ENCODE results near the gene MUSTN1.

The MUSTN1 gene

DNA sequence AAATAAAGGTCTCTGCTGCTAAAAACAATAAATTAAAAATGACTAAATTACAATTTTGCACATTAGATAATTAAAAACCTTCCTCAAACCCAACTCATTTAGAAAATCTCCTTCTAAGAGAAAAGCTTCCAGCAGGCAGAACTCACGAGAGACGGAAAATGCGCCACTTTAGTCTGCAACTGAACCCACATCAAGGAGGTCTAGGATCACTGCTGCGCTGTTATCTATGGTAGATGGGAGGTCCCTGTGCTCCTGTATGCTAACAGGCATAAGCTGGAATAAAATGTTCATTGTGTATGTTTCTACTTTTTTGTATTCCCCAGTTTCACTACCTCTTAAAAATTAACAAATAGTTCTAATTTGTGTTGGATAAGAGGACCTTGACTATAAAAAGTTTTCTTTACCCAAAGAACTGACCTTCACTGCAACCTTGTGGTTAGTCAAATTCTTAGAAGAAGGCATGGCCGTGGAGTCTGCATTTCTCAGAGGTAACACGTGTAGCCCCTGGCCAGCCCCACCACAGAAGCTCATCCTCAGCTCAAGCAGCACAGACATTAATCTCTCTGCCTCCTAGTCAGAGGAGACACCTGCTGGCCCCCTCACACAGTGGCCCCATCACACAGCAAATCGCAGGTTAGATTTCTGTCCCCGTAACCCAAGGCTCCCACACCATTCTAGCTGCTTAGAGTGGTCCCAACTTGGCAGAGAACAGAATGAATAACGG lies 40.2 kb upstream of the MUSTN1 start:
- Histone ChIP-seq H3K27ac (ENCODE audit: low read depth, low read length) (no peak overlapping the region), H3K9ac (ENCODE audit: low read length) (no peak overlapping the region), H3K4me3 (ENCODE audit: low read depth, low read length) (no peak overlapping the region), H2BK12ac (ENCODE audit: low read length) (no peak overlapping the region), H3K36me3 (ENCODE audit: control insufficient read depth in 1 of 2, insufficient read depth in 2 of 2, low read length in 2 of 2) (no peaks in the 10 kb centered on the region), H3K27me3 (ENCODE audit: insufficient read depth, low read length) (no peaks in the 10 kb centered on the region), H2AFZ (ENCODE audit: insufficient read depth, low read length, poor library complexity) (no peak overlapping the region), H4K12ac (ENCODE audit: low read depth, low read length) (no peak overlapping the region), H3K4me1 (ENCODE audit: control insufficient read depth in 1 of 2, insufficient read depth in 2 of 2, low read length in 2 of 2) (peaks cover 0 to 2% of the 10 kb centered on the region in 2 experiments), H3K79me2 (ENCODE audit: control insufficient read depth, insufficient read depth, low read length, poor library complexity) (no peaks in the 10 kb centered on the region), H3K4me2 (ENCODE audit: low read length) (no peak overlapping the region), H3K4ac (ENCODE audit: low read depth, low read length) (no peak overlapping the region), H4K8ac (ENCODE audit: low read depth, low read length) (no peak overlapping the region), H3K18ac (ENCODE audit: low read length) (no peak overlapping the region), H2BK5ac (ENCODE audit: low read depth, low read length, poor library complexity) (no peak overlapping the region), H3K9me3 (ENCODE audit: insufficient read depth, low read depth, low read length) (no peaks in the 10 kb centered on the region), H4K91ac (ENCODE audit: low read depth, low read length) (no peak overlapping the region), H3K23ac (ENCODE audit: low read length) (no peak overlapping the region), H3K79me1 (ENCODE audit: low read length) (no peaks in the 10 kb centered on the region), H3K14ac (ENCODE audit: low read length) (no peak overlapping the region), H2AK5ac (ENCODE audit: low read length) (no peak overlapping the region), H2BK120ac (ENCODE audit: insufficient read depth, low read length, poor library complexity) (no peak overlapping the region)
- no peak for DNase-seq
- no CpG with 5 or more reads among the region's 9 CpGs for WGBS (ENCODE audit: extremely low coverage, insufficient coverage, insufficient read length)

- H3K23ac ChIP-seq (ENCODE audit: low read length), result no peak overlapping the region
- no peak overlapping the region for H3K4me2 ChIP-seq (ENCODE audit: low read length)
- no peak overlapping the region for H2AK5ac ChIP-seq (ENCODE audit: low read length)
- H3K27ac ChIP-seq (ENCODE audit: low read depth, low read length), result no peak overlapping the region
- no peak overlapping the region for H4K12ac ChIP-seq (ENCODE audit: low read depth, low read length)
- H2BK5ac ChIP-seq (ENCODE audit: low read depth, low read length, poor library complexity), result no peak overlapping the region
- WGBS (ENCODE audit: extremely low coverage, insufficient coverage, insufficient read length), result no CpG with 5 or more reads among the region's 5 CpGs
- no peaks in the 10 kb centered on the region for H3K9me3 ChIP-seq (ENCODE audit: insufficient read depth, low read depth, low read length)
- no peak overlapping the region for H4K8ac ChIP-seq (ENCODE audit: low read depth, low read length)
- no peak overlapping the region for H2BK12ac ChIP-seq (ENCODE audit: low read length)
- H3K36me3 ChIP-seq (ENCODE audit: control insufficient read depth in 1 of 2, insufficient read depth in 2 of 2, low read length in 2 of 2), result no peaks in the 10 kb centered on the region
- H2AFZ ChIP-seq (ENCODE audit: insufficient read depth, low read length, poor library complexity), result no peak overlapping the region
- no peak overlapping the region for H3K4ac ChIP-seq (ENCODE audit: low read depth, low read length)
- no peaks in the 10 kb centered on the region for H3K27me3 ChIP-seq (ENCODE audit: insufficient read depth, low read length)
- no peak overlapping the region for H3K18ac ChIP-seq (ENCODE audit: low read length)
- H3K9ac ChIP-seq (ENCODE audit: low read length), result no peak overlapping the region
- no peak overlapping the region for H4K91ac ChIP-seq (ENCODE audit: low read depth, low read length)
- no peak for DNase-seq
- H3K4me3 ChIP-seq (ENCODE audit: low read depth, low read length), result no peak overlapping the region
- peaks cover 0 to 2% of the 10 kb centered on the region in 2 experiments for H3K4me1 ChIP-seq (ENCODE audit: control insufficient read depth in 1 of 2, insufficient read depth in 2 of 2, low read length in 2 of 2)
- H3K79me2 ChIP-seq (ENCODE audit: control insufficient read depth, insufficient read depth, low read length, poor library complexity), result no peaks in the 10 kb centered on the region
- H2BK120ac ChIP-seq (ENCODE audit: insufficient read depth, low read length, poor library complexity), result no peak overlapping the region
- no peaks in the 10 kb centered on the region for H3K79me1 ChIP-seq (ENCODE audit: low read length)
- no peak overlapping the region for H3K14ac ChIP-seq (ENCODE audit: low read length)
These were observed 39.4 kb upstream of the MUSTN1 start for GRCh38 chr3:52874160-52874701.

DNA sequence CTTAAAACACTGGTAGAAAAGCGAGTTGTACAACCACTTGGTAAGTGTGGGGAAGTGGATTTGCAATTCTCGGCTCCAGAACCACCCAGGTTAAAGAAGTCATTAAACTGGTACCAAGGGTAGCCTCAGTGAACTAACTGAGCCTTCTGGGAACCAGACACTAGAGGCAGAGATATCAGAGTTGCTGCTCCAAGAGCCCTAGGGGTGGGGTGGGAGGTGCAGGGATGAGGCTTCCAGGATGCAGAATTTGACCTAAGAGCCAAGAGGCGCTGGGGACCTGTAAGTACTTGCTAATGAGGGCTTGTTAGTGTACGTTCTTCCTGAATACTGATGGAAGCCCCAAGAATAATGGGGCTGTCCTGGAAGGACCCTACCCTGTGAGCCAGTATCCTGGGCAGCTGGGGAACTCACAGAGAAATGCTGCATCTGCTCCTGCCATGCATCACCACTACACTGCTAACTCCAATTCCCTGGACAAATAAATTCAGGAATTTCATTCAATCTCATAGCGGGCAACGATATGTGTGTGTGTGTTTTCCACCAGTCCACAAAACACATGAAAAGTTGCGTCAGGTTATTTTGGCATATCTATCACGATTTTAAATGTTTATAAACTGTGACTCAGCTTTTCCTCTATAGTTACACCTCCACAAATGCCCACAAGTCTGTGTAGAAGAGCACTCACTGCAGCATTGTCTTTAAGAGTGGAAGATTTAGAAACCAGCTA lies 38.8 kb upstream of the MUSTN1 start:
- Histone ChIP-seq H3K9me3 (ENCODE audit: insufficient read depth, low read depth, low read length) (no peaks in the 10 kb centered on the region), H2AFZ (ENCODE audit: insufficient read depth, low read length, poor library complexity) (no peak overlapping the region), H2BK120ac (ENCODE audit: insufficient read depth, low read length, poor library complexity) (no peak overlapping the region), H4K12ac (ENCODE audit: low read depth, low read length) (no peak overlapping the region), H3K79me1 (ENCODE audit: low read length) (no peaks in the 10 kb centered on the region), H3K36me3 (ENCODE audit: control insufficient read depth in 1 of 2, insufficient read depth in 2 of 2, low read length in 2 of 2) (no peaks in the 10 kb centered on the region), H4K8ac (ENCODE audit: low read depth, low read length) (no peak overlapping the region), H3K14ac (ENCODE audit: low read length) (no peak overlapping the region), H3K18ac (ENCODE audit: low read length) (no peak overlapping the region), H4K91ac (ENCODE audit: low read depth, low read length) (no peak overlapping the region), H3K27ac (ENCODE audit: low read depth, low read length) (no peak overlapping the region), H3K4me3 (ENCODE audit: low read depth, low read length) (no peak overlapping the region), H3K27me3 (ENCODE audit: insufficient read depth, low read length) (no peaks in the 10 kb centered on the region), H3K4me1 (ENCODE audit: control insufficient read depth in 1 of 2, insufficient read depth in 2 of 2, low read length in 2 of 2) (peaks cover 0 to 2% of the 10 kb centered on the region in 2 experiments), H3K79me2 (ENCODE audit: control insufficient read depth, insufficient read depth, low read length, poor library complexity) (no peaks in the 10 kb centered on the region), H3K4ac (ENCODE audit: low read depth, low read length) (no peak overlapping the region), H3K9ac (ENCODE audit: low read length) (no peak overlapping the region), H2BK5ac (ENCODE audit: low read depth, low read length, poor library complexity) (no peak overlapping the region), H3K23ac (ENCODE audit: low read length) (no peak overlapping the region), H2AK5ac (ENCODE audit: low read length) (no peak overlapping the region), H3K4me2 (ENCODE audit: low read length) (no peak overlapping the region), H2BK12ac (ENCODE audit: low read length) (no peak overlapping the region)
- DNase-seq, result no peak
- no CpG with 5 or more reads among the region's 8 CpGs for WGBS (ENCODE audit: extremely low coverage, insufficient coverage, insufficient read length)

DNA sequence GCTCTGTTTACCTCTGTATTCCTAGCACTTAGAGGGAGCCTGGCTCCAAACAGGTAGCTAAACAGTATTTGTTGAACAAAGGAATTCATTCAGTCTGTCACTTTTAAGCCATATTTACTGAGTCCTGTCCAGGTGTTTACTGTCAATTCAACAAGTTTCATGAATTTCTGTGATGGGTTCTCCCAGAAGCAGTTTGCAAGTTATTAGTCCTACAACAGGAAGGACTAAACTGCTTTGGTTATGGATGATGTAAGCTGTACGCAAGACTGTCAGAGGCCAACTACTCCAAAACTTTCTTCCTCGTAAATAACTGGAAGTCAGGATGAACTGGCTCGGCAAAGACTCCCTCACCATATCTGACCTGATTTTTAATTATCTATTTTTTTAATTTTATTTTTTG lies 37.4 kb upstream of the MUSTN1 start:
- no CpG with 5 or more reads among the region's 3 CpGs for WGBS (ENCODE audit: extremely low coverage, insufficient coverage, insufficient read length)
- H3K27ac ChIP-seq (ENCODE audit: low read depth, low read length), result no peak overlapping the region

More for the DNA sequence above, 37.4 kb upstream of the MUSTN1 start:
- H3K27me3 ChIP-seq (ENCODE audit: insufficient read depth, low read length), result no peaks in the 10 kb centered on the region
- H3K4me3 ChIP-seq (ENCODE audit: low read depth, low read length), result no peak overlapping the region
- no peaks in the 10 kb centered on the region for H3K36me3 ChIP-seq (ENCODE audit: control insufficient read depth in 1 of 2, insufficient read depth in 2 of 2, low read length in 2 of 2)
- H3K79me1 ChIP-seq (ENCODE audit: low read length), result no peaks in the 10 kb centered on the region
- H2BK12ac ChIP-seq (ENCODE audit: low read length), result no peak overlapping the region
- H2AK5ac ChIP-seq (ENCODE audit: low read length), result no peak overlapping the region
- H3K9me3 ChIP-seq (ENCODE audit: insufficient read depth, low read depth, low read length), result no peaks in the 10 kb centered on the region
- H3K14ac ChIP-seq (ENCODE audit: low read length), result no peak overlapping the region
- no peak overlapping the region for H3K18ac ChIP-seq (ENCODE audit: low read length)
- peaks cover 0 to 2% of the 10 kb centered on the region in 2 experiments for H3K4me1 ChIP-seq (ENCODE audit: control insufficient read depth in 1 of 2, insufficient read depth in 2 of 2, low read length in 2 of 2)
- no peak overlapping the region for H3K23ac ChIP-seq (ENCODE audit: low read length)
- H3K79me2 ChIP-seq (ENCODE audit: control insufficient read depth, insufficient read depth, low read length, poor library complexity), result no peaks in the 10 kb centered on the region
- H2AFZ ChIP-seq (ENCODE audit: insufficient read depth, low read length, poor library complexity), result no peak overlapping the region
- H4K12ac ChIP-seq (ENCODE audit: low read depth, low read length), result no peak overlapping the region
- H2BK120ac ChIP-seq (ENCODE audit: insufficient read depth, low read length, poor library complexity), result no peak overlapping the region
- no peak overlapping the region for H3K4me2 ChIP-seq (ENCODE audit: low read length)
- H2BK5ac ChIP-seq (ENCODE audit: low read depth, low read length, poor library complexity), result no peak overlapping the region
- H4K91ac ChIP-seq (ENCODE audit: low read depth, low read length), result no peak overlapping the region
- no peak for DNase-seq
- no peak overlapping the region for H4K8ac ChIP-seq (ENCODE audit: low read depth, low read length)
- no peak overlapping the region for H3K9ac ChIP-seq (ENCODE audit: low read length)
- no peak overlapping the region for H3K4ac ChIP-seq (ENCODE audit: low read depth, low read length)
